GM12891 (cell line): ENCODE data around the gene ZNF330.

ENCODE experiments used
- POLR2A ChIP-seq: IDR thresholded peaks from 2 replicates; pipeline ENCODE4 v1.6.1; 2011; ENCODE audit warnings: low read depth, low read length, control low read depth
- POLR2AphosphoS5 ChIP-seq: IDR thresholded peaks from 2 replicates; pipeline ENCODE4 v1.6.1; 2011; ENCODE audit warnings: low read depth, low read length, control low read depth
- POU2F2 ChIP-seq: IDR thresholded peaks from 2 replicates; pipeline ENCODE4 v1.6.1; 2011; ENCODE audit warnings: low read depth, mild to moderate bottlenecking, control low read depth, low read length, moderate library complexity
- TAF1 ChIP-seq: IDR thresholded peaks from 2 replicates; pipeline ENCODE4 v1.6.1; 2011; ENCODE audit warnings: low read depth, low read length, control low read depth

- no peak for TF ChIP-seq POLR2A
- TF ChIP-seq TAF1 = no peak
- no peak for TF ChIP-seq POU2F2
- TF ChIP-seq POLR2AphosphoS5 = no peak
Measured at GRCh38 chr4:141174457-141174856, 46.2 kb upstream of the ZNF330 start.
